Stimulated activated CD8-positive, alpha-beta memory T cell treated with anti-CD3 and anti-CD28 coated beads, Interleukin-15, amount 100 ng/mL, for 24 hours (primary cell): ENCODE measurements around the gene UQCC5.

Experiments
- DNase-seq: peaks from one replicate; pipeline ENCODE4 v3.0.0-alpha.2; 2020; ENCODE audit warnings: low read depth

UQCC5 gene

DNA sequence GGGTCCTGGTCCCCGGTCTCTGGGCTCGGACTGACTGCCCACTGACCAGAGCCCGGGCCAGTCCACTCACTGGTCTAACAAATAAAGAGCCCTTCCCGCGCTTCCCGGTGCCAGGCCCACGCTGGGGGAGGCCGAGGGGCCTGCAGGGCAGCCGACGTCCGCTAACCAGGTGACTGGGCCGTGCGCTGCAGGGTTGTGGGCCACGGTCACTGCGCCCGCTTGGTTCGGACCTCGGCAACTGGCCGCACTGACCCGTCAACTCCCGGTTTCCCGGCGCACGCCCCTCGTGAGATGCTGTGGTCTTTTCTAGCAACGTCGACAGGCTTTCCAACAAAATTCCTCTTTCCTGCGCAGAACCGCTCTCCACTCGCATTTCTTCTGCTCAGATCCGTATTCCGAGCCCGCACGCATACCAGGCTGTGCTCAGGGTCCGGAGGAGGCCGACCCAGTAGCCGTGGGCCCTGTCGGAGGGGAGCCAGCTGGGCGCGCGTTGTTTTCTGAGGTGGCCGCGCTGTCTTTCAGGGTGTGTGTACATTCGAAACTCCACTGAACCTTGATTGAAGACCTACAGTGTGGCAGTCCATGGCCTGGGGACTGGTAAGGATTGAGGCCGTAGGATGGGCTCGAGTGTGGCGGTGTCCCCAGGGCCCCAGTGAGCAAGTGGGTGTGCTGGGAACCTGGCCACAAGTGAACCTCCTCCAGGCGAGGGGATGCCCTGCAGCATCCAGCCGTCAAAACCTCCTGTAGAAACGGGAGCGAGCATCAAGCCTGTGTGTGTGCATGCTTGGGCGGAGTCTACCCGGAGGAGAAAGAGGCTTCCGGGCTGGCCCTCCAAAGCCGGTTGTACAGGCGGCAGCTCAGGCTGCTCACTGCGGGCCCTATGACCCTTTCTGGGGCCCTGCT lies 1.9 kb upstream of the UQCC5 start:
- DNase-seq = no peak

DNA sequence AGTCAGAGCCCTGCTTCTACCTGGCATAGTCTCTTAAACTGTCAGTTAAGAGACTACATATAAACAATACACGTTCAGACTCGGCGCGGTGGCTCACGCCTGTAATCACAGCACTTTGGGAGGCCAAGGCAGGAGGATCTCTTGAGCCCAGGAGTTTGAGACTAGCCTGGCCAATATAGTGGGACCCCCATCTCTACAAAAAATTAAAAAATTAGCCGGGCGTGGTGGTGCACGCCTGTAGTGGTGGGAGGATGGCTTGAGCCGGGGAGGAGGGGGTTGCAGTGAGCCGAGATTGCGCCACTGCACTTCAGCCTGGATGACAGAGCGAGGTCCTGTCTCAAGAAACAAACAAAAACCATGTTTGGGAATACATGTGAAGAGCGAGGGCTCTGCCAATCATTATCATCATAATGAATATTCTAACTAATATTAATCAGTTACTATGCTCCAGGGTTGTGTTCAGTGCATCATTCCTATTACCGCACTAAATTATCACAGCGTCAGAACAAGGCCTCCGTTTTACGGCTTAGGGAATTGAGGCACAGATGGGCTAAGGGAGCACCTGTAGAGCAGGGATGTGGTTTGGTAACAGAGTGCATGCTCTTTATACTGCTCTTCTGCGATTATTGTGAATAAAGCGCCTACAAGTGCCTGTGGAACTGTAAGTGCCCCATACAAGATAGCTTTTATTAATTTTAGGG lies 844 bp upstream of the UQCC5 start:
- DNase-seq = no peak

DNA sequence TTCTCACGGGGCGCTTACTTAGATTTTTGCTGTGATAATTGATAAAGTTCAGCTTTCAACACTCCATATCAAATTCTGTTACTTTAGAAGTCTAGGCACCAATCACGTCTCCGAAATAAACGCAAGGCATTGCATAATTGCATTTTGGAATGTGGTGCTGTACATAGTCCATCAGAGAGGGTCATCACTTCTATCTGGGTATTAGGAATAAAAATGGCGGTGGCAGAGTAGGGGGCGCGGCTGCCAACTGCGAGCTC lies 365 bp upstream of the UQCC5 start:
- DNase-seq = no peak

DNA sequence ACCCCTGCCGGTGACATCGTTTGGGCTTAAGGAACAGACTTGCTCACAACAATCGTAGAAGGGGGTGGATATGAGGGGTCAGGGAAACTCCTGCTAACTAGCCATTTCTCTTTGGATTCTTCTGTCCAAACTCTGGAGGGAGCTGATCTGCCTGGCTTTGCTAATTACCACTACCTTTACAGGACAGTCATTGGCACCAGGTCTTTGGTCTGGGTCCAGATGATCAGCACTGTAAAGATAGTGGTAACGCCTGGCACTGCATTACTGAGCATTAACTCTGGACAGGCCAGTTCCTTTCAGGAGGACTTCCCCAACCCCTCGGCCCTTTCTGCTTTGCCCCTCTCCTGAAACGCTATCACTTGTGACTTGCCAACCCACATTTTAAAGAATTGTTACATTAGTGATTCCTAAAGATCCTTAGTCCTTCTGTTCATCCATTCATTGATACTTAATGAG lies 788 bp downstream of the UQCC5 start:
- no peak for DNase-seq

DNA sequence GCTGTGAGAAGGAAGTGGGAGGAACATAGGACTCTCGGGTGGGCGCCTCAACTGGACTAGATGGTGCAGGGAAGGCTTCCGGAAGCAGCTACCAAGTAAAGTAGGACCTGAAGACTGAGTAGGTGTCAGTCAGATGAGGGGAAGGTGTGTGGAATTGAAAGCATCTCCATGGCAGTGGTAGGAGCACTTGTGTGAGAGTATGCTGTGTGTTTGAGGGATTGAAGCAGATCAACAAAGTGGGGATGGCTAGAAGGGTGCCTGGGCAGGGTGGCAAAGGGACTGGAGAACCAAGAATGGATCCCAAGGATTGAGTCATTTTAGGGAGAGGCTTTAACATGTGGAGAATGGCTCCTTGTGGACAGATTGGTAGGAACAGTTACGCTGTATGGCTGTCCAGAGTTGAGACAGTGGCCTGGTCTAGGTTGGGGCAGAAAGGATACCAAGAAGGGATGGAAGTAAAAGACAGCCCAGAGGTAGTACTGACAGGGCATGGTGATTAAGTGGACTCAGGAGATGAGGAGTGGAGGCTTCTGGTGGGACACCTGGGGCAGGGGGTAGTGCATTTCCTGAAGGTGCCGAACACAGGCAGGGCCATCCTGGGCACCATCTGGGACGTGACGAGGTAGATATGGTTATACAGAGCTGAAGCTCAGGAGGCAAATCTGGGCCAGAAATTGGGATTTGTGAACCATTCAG lies 1.5 kb downstream of the UQCC5 start:
- no peak for DNase-seq

DNA sequence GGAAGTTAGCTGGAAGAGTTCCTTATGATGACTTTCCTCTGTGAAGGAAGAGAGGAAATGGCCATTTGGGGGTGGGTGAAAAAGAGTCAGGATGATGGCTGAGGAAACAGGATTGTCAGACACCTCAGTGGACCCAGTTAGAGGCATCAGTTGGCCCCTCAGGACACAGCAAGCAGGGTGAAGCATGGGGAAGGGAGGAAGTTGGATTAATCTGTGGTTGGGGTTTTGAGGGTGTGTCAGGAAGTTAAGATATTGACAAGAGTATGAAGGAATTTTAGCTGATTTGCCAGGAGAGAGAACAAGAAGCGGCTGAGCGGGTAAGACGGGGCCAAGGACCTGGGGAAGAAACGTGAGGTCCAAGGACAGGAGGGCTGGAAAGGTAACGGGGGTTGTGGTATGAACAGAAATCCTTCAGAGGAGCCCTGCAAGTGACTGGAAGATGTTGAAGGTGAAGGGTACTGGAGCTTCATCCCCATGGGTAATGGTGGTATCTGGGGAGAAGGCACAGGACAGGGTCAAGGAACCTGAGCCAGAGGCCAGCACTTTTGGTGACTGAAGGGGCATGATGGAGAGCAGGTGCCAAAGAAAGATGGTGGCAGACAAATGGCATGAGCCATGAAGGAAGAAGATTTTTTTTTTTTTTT lies 2.7 kb downstream of the UQCC5 start:
- no peak for DNase-seq

DNA sequence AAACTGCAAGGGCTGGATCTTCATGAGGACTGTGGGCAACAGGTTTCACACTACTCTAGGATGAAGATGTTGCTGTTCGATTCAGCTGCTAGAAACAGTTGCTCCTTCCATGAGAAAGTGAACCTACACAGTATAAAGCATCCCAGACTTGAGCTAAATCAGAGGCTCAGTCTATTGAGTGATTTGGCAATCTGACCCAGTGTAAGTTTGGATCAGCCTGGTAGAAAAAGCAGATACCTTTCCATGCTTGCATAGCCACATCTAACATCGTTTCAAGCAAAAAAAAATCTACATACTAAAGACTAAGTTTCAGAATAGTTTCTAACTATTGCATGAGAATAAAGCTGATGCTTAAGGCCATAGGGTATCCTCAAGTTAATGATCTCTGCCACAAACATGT lies 4.6 kb downstream of the UQCC5 start:
- DNase-seq = no peak

DNA sequence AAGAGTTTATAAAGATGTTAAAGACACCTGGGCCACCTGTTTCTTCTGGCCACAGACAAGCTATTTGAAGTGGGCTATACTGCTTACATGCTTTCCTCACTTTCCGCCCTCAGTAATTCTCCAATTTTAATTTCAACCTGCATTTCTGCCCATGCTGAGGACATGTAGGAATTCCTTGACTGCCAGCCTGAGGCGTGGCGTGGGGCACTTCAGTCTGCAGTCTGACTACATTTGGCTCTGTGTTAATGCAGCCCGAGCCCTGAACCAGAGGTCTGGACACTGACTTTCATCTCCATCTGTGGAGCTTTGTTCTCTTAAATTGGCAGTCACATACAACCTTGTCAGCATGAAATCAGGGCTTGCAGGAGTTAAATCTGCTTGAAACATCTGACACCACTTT lies 8.5 kb downstream of the UQCC5 start:
- no peak for DNase-seq

DNA sequence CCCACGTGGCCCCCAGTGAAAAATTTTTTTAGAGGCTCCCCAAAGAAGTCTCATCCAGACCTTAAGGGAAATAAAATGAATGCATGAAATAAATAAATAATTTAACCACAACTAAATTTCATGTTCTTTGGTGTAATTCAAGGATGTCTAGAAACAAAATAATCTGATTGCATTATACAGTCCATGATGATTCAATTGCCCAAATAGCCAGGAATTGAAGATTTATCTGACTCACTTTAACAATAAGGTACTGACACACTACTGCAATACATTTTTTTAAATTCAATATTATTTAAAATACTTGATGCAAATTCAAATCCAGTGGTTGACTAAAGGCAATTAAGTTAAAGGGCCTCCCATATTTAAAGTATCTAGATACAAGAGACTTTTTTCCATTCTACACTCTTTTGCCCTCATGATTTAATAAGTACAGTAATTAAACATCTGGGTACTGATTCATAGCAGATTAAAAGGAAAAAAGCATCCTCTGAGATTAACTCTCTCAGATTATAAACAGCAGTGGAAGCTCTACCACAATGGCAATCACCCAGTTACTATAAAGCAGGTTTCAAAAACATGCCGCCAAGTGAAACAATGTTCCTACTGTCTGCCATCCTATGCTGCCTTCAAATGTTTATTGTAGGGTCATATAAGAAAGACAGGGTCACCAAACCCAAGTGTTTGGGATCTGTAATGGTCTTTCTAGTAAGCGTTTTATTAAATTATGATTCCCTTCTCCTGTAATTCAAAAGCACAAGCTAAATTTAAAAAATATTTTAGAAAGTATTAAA lies 9.9 kb downstream of the UQCC5 start:
- no peak for DNase-seq

DNA sequence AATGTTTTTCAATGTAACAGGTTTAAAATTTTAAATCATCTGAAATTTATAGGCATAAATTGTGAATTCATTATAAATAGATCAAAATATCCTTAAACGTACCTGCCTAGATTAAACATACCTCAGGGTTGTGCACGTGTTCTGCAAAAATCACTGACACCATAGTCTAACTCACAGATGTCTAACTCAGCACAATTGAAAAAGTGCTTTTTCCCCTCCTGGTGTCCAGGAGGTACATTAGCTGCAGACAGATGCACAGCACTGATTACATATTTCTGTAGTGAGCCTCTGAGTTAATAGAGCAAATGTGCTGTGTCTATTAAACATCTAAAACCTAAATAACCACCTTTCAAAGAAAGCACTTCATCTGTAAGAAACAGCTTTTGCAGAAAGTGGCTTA lies 10.7 kb downstream of the UQCC5 start:
- no peak for DNase-seq

DNA sequence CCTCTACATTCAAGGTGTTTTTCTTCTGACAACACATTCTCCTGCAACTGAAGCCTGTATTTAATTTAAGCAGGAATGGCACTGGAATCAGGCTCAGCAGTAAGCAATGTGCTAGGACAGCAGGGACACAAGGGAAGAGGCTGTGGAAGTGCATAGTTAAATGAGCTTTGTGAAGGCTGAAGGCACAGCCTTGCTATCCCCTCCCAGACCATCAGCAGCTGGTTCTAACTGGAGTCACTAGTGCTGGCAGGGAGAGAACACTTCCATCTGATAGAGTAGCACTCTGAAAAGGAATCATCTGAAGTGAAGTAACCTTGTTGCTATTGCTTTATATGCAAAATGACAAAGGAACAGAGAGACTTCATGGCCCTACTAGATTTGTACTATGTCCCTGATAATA lies 14.7 kb downstream of the UQCC5 start:
- no peak for DNase-seq

DNA sequence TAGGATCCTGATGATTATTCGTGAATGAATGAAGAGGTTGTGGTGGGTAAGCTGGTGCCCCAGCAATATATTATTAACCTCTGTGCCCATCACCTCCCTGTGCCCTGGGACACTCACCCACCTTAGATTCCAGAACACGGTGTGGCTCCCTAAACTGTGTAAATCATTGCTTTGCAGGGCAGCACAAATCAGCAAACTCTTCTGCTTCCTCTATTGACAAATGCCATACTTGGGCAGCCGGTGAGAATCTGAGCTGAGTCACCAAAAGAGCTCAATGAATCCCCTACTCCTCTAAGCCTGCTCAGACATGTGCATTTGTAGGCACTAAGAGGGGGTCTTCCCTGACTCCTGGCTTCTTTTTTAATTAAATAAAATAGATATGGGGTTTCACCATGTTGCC lies 15.7 kb downstream of the UQCC5 start:
- no peak for DNase-seq

DNA sequence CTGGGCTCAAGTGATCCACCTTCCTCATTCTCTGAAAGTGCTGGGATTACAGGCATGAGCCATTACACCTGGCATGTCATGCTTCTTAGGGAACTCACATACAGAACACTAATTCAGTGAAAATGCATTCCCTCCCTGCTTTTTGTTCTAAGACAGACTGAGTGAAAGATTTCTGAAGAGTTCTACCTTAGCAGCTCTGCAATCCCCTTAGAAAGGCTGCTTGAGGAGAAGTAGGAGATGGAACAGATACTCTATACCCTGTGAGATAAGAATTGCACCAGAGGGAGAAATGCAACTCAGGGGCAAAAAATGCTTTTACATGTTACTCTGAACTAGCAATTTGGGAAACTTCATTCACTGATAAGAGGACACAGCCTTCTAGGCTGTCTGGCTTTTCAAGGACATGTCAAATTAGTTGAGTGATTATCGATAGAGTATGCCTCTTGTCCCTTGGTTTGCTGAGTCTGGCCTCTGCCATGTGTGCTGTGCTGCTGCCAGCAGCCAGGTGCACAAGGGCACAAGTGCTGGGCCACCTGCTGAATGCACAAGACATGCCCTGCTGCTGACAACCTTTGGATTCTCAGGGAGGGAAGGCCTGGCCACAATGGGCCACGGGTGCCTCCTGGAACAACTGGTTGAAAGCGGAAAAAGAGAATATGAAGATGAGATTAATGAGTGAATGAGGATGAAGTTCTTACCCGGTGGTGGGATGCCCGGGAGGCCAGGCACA lies 17.8 kb downstream of the UQCC5 start:
- DNase-seq = no peak

DNA sequence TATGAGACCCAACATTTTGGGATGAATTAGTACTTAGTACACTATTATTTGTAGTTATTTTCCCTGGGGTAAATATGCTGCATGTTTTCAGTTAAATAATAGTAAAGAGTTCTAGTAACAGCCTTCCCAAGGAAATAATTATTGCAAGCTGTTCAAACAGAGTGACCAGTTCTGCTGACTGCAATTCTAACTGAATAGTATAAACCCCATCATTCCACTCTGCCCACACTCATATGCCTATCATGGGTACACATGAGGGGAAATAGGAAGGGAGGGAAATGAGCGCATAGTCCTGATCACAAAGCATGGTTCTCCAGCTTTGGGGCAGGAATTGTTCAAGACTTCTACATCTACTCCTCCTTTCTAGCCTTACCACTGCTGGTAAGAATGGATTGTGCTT lies 18.7 kb downstream of the UQCC5 start:
- DNase-seq = no peak

DNA sequence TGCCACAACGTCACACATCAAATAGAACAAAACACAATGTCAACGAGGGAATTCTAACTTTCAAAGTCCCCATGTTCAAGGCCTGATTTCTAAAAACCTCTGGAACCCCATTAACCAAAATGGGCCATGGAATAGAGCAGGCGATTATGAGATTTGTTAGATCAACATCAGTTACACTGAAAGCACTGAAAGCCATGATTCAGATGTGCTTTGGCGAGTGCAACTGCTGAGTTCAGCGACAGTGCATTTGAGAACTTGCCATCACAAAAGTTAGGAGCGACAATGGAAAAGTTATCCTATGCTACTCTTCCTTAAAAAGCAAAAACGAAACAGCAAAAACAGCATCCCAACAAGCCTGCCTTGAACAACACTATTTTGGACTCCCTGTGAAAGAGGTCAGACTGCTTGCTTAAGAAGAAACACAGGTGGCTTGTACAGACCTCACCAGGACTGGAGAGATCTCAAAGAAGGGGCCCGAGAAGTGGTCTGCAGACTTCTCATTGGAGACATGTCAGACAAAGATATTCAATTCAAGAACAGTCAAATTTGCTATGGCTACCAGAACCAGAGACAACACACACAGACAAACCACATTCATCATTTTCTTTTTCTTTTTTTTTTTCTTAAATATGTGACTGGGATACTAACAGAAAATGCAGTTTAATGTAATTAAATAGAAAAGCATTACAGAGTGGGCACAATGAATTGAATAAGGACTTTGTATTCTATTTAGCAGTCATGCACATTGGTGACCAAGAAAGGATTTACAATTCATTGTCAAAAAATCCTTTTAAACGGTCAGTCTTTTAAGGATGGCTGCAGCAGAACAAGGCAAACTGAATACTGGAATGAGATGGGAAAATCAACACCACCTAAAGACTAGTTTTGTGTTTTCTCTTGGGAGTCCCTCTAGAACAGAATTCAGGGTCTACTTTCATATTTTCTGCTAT lies 20.9 kb downstream of the UQCC5 start:
- DNase-seq = no peak

DNA sequence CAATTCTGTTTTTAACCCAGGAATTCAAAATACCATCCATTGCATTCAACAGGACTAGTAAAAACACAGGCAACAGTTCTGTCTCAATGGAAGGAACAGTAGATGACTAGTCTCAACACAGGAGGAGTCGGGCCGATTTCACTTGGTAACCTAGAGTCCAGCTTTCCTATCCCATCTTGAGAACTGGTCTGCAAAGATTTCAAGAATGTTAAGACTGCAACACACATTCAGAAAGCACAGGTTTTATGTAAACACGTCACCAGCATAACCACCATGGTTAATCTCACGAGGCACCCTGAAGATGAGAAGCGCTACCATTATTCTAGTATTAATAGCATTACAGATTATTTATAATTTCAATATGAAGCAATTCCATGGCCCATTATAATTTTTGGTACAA lies 22.0 kb downstream of the UQCC5 start:
- DNase-seq = no peak

DNA sequence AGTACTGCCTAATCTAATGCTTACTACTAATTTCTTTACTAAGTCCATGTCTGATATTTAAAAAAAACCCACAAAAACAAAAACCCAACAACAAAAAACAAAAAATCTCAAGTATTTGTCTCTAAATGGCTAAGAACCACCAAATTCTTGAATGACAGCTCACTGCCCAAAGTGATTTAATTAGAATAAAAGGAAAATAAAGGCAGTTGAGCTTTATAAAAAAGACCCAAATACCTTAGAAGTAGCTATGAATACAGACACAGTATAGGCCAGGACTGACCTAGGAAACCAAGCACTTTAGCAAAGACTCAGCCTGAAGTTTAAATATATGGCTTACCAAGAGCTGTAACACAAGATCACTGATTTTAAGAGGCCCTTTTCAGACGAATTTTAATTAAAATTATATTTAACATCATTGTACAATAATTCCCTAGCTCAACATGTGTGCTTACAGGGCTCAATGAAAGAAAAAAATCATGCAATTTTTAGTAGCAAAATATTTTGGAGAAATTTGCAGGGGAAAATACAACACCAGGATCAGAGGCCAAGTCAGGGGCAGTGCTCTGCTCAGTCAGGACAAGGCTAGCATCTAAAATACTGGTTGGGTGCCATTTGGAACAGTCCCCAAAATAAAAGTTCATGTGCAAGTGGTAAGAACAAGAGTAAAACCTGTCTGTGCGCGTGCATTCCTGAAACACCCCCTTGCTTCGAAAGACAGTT lies 24.8 kb downstream of the UQCC5 start:
- no peak for DNase-seq

DNA sequence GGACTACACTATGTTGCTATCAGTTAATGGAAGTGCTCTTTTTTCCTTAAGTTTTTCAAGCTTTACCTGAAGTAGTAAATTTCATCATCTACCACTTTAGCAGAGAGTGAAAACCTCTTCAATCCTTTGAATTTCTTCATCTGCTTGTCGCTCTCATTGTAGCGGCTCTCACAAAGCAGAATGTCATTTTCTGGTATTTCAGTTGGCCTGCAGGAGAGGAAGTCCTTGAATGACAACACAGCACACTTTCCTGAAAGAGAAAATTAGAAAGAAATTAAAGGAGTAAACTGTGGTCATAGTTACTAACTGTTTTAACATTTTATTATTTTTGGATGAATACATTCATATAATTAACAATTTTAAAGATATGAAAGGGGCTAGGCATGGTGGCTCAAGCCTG lies 27.6 kb downstream of the UQCC5 start:
- no peak for DNase-seq

DNA sequence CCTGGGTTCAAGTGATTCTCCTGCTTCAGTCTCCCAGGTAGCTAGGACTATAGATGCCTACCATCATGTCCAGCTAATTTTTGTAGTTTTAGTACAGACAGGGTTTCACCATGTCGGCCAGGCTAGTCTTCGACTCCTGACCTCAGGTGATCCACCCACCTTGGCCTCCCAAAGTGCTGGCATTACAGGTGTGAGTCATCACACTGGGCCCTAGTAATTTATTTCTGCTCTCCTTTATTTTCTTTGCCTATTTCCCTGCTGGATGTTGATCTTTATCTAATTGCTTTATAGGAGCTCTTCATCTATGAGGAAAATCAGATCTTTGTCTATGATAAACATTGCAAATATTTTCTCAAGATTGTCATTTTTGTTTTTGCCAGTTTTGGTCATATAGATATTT lies 31.7 kb downstream of the UQCC5 start:
- DNase-seq = no peak
